GM19099 (cell line): ENCODE measurements around the gene PZP.

Source experiments
- POLR2A ChIP-seq: IDR thresholded peaks from 3 replicates; pipeline ENCODE4 v1.6.1; 2011; ENCODE audit warnings: low read depth; ENCODE audit not compliant: insufficient read length; ENCODE audit errors: extremely low read depth

Gene PZP

GRCh38 chr12:9211687-9212086 is 3.5 kb upstream of the PZP start:
- no peak for TF ChIP-seq POLR2A

GRCh38 chr12:9204380-9204779 is 3.8 kb downstream of the PZP start:
- TF ChIP-seq POLR2A: no peak

GRCh38 chr12:9198012-9198411 is 10.2 kb downstream of the PZP start:
- TF ChIP-seq POLR2A: no peak

GRCh38 chr12:9184276-9184675 is 23.9 kb downstream of the PZP start:
- TF ChIP-seq POLR2A: no peak

GRCh38 chr12:9180810-9181209 is 27.4 kb downstream of the PZP start:
- no peak for TF ChIP-seq POLR2A

GRCh38 chr12:9179781-9180180 is 28.4 kb downstream of the PZP start:
- no peak for TF ChIP-seq POLR2A

GRCh38 chr12:9169979-9170634 is 38.1 kb downstream of the PZP start:
- TF ChIP-seq POLR2A: no peak

GRCh38 chr12:9163392-9163791 is 44.8 kb downstream of the PZP start:
- TF ChIP-seq POLR2A: no peak

- no peak for TF ChIP-seq POLR2A
These were observed 52.1 kb downstream of the PZP start for GRCh38 chr12:9156119-9156518.

GRCh38 chr12:9149372-9149771 is 58.8 kb downstream of the PZP start:
- TF ChIP-seq POLR2A: no peak

GRCh38 chr12:9148926-9149325 is 59.3 kb downstream of the PZP start:
- no peak for TF ChIP-seq POLR2A

- no peak for TF ChIP-seq POLR2A
These were observed 60.7 kb downstream of the PZP start for GRCh38 chr12:9147461-9147860.

GRCh38 chr12:9144730-9145106 is 63.5 kb downstream of the PZP start:
- TF ChIP-seq POLR2A: no peak

- TF ChIP-seq POLR2A: no peak
These were observed 64.1 kb downstream of the PZP start for GRCh38 chr12:9143929-9144729.

GRCh38 chr12:9143137-9143536 is 65.1 kb downstream of the PZP start:
- no peak for TF ChIP-seq POLR2A

- TF ChIP-seq POLR2A: no peak
These were observed 72.3 kb downstream of the PZP start for GRCh38 chr12:9135903-9136310.

GRCh38 chr12:9134981-9135628 is 73.1 kb downstream of the PZP start:
- TF ChIP-seq POLR2A: no peak
